AG04449 (cell line): Measurements from ENCODE around the gene SEC63.
"Not testable (repeated sequence)": the region's sequence is repeated elsewhere in the genome, so short reads cannot be mapped to it uniquely, and the experiment has no call there.

Experiments used
- CTCF ChIA-PET: fragments of 350-600 bp; formaldehyde crosslinking; extraction: SDS; loops from one replicate; lab custom pipeline; 2021; ENCODE audit warnings: antibody characterized with exemption; lab: Yijun Ruan, JAX
- POLR2A ChIA-PET: fragments of 400-600, 350-600 bp; formaldehyde crosslinking; extraction: SDS; loops from one replicate; lab custom pipeline; 2020; ENCODE audit warnings: antibody characterized with exemption, inconsistent platforms; lab: Yijun Ruan, JAX
- DNase-seq: peaks from one replicate; pipeline ENCODE4 v3.0.0-alpha.2; 2010; ENCODE audit warnings: low read depth, low spot score
- H3K4me3 ChIP-seq: 2 replicates; pipeline ENCODE4 v1.5.1; 2011; ENCODE audit warnings: low read depth, mild to moderate bottlenecking, control low read depth, low read length
- CTCF ChIP-seq: IDR thresholded peaks from one replicate; pipeline ENCODE4 v1.5.1; 2011; ENCODE audit warnings: mild to moderate bottlenecking, moderate library complexity, low read length, control low read depth, inconsistent platforms; ENCODE audit not compliant: insufficient read depth; ENCODE audit errors: missing control alignments

Gene SEC63

DNA sequence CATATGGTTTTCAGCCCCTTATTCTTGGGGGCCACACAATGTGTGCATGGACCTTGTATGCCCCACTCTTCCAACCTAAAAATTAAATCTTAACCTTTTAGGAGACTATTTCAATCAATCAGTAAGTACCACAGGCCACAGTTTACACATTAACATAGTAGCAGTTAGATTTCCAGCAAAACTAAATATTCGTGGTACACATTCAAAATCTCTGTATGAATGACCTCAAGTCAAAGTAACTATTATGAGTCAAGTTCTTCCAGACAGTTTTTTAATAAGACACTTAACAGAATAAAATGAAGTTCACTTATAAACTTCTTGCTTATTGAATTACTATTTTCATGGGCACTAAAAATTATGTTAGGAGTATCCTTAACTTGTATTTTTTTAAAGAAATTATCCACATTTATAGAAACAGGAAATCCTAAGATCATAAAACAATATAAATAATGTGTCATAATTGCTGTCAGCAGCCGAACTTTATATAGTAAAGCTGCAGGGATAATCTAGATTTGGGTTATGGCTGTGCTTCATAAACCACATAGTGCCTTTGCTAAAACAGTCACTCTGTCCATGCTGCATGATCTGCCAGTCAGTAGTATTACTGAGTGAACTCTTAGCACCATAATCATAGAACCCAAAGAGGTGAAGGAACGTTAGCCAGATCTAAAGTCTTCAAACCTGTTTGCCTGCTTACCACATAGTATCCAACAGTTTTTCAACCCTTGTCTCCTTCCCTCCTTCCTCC, 21.7 kb downstream of the SEC63 start:
- DNase-seq = no peak
- ChIA-PET POLR2A (no interaction called here), CTCF (interaction anchor here (0.8 kb wide), 1 partner anchor 45 kb away, joined by 3 read pairs; no protein-coding TSS in a partner anchor)
- no peak for TF ChIP-seq CTCF
- H3K4me3 ChIP-seq = no peak overlapping the region

DNA sequence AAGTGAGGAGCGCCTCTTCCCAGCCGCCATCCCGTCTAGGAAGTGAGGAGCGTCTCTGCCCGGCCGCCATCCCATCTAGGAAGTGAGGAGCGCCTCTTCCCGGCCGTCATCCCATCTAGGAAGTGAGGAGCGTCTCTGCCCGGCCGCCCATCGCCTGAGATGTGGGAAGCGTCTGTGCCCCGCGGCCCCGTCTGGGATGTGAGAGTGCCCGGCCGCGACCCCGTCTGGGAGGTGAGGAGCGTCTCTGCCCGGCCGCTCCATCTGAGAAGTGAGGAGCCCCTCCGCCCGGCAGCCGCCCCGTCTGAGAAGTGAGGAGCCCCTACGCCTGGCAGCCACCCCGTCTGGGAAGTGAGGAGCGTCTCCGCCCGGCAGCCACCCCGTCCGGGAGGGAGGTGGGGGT, 23.8 kb downstream of the SEC63 start:
- H3K4me3 ChIP-seq, POLR2A ChIA-PET, DNase-seq, CTCF ChIA-PET: not testable (repeated sequence)

GRCh38 chr6:107932580-107932979, 25.4 kb downstream of the SEC63 start:
- DNase-seq = no peak
- CTCF ChIA-PET = no interaction called here
- no peak for TF ChIP-seq CTCF
- no peak overlapping the region for H3K4me3 ChIP-seq
- POLR2A ChIA-PET = no interaction called here

GRCh38 chr6:107931894-107932293, 26.1 kb downstream of the SEC63 start:
- no peak for DNase-seq
- ChIA-PET CTCF (no interaction called here), POLR2A (no interaction called here)
- no peak for TF ChIP-seq CTCF
- no peak overlapping the region for H3K4me3 ChIP-seq

GRCh38 chr6:107928984-107929383, 29.0 kb downstream of the SEC63 start:
- no peak overlapping the region for H3K4me3 ChIP-seq
- CTCF ChIA-PET = no interaction called here
- no peak for TF ChIP-seq CTCF
- POLR2A ChIA-PET = no interaction called here
- no peak for DNase-seq

- POLR2A ChIA-PET, H3K4me3 ChIP-seq, DNase-seq: not testable (repeated sequence)
- CTCF ChIA-PET = interaction anchor here (1.2 kb wide), 1 partner anchor 22 kb away, joined by 3 read pairs; no protein-coding TSS in a partner anchor
These were observed 31.1 kb downstream of the SEC63 start for GRCh38 chr6:107926697-107927544.

GRCh38 chr6:107917451-107918375, 40.3 kb downstream of the SEC63 start:
- no peak for TF ChIP-seq CTCF
- no peak for DNase-seq
- CTCF ChIA-PET = interaction anchor here (0.8 to 1.2 kb wide), 2 partner anchors 12 to 24 kb away, joined by 3 to 5 read pairs; no protein-coding TSS in a partner anchor
- POLR2A ChIA-PET = no interaction called here
- H3K4me3 ChIP-seq = no peak overlapping the region

- DNase-seq, POLR2A ChIA-PET, H3K4me3 ChIP-seq: not testable (repeated sequence)
- CTCF ChIA-PET = interaction anchor here (0.8 kb wide), 1 partner anchor 23 kb away, joined by 3 read pairs; no protein-coding TSS in a partner anchor
These were observed 41.0 kb downstream of the SEC63 start for GRCh38 chr6:107916961-107917360.
